NB4 (cell line): ENCODE results near the gene CELF1.

Experiments
- CTCF ChIP-seq: IDR thresholded peaks from one replicate; pipeline ENCODE4 v1.5.1; 2012; ENCODE audit warnings: low read depth, low read length
- MAX ChIP-seq: IDR thresholded peaks from 2 replicates; pipeline ENCODE4 v1.6.1; 2011; ENCODE audit warnings: low read depth, low read length
- POLR2A ChIP-seq: IDR thresholded peaks from 2 replicates; pipeline ENCODE4 v1.6.1; 2011; ENCODE audit warnings: mild to moderate bottlenecking; ENCODE audit not compliant: insufficient read length; ENCODE audit errors: extremely low read depth

GRCh38 chr11:47539681-47540039 is 13.3 kb downstream of the CELF1 start:
- TF ChIP-seq CTCF (no peak), POLR2A (no peak), MAX (no peak)
